SK-N-SH (cell line): ENCODE results near the gene ZNF207. TPM values are rescaled to one million over a fixed set of nuclear protein-coding genes. Genes with fewer than 3 reads are reported as not detected.
"Not testable (repeated sequence)": the region's sequence is repeated elsewhere in the genome, so short reads cannot be mapped to it uniquely, and the experiment has no call there.

Experiments used
- CTCF ChIA-PET: fragments of 300-600, 350-600 bp; formaldehyde crosslinking; extraction: SDS; loops from one replicate; lab custom pipeline; 2021; lab: Yijun Ruan, JAX
- POLR2A ChIA-PET: fragments of 350-600 bp; sonication (Branson Sonifier 250); formaldehyde crosslinking; extraction: SDS; loops from one replicate; lab custom pipeline; 2020; ENCODE audit warnings: antibody characterized with exemption, inconsistent platforms; lab: Yijun Ruan, JAX
- DNase-seq: peaks from one replicate; pipeline ENCODE4 v3.0.0; 2012
- H2AFZ ChIP-seq: fragments of 200-600 bp; sonication (generic); 2 replicates; pipeline ENCODE4 v1.8.1; 2016; ENCODE audit warnings: antibody characterized with exemption, mild to moderate bottlenecking, low read depth
- H3F3A ChIP-seq: fragments of 200-600 bp; sonication (generic); replicated peaks from 2 replicates; pipeline ENCODE3; 2016; ENCODE audit warnings: antibody characterized with exemption, mild to moderate bottlenecking; ENCODE audit not compliant: insufficient read depth
- H3K27ac ChIP-seq, 2 experiments: fragments of 200-500 bp in 1 of 2; fragments of 200-600 bp in 1 of 2; sonication (Bioruptor generic) in 1 of 2; sonication (generic), shearing (Covaris generic) in 1 of 2; 2 replicates each; pipeline versions ENCODE4 v1.5.1 to v1.6.1; 2014 to 2016; ENCODE audit warnings: low read depth in 2 of 2, inconsistent platforms in 1 of 2, low read length in 1 of 2, mild to moderate bottlenecking in 1 of 2, mixed read lengths in 1 of 2
- H3K27me3 ChIP-seq: fragments of 200-600 bp; sonication (generic), shearing (Covaris generic); 2 replicates; pipeline ENCODE4 v1.6.1; 2016; ENCODE audit warnings: mixed run types; ENCODE audit not compliant: insufficient read depth
- H3K36me3 ChIP-seq, 2 experiments: fragments of 200-500 bp in 1 of 2; fragments of 200-600 bp in 1 of 2; sonication (Bioruptor generic) in 1 of 2; sonication (generic) in 1 of 2; replicated peaks in 1 of 2; 2 replicates each; pipeline versions ENCODE3 to v1.5.1; 2014 to 2016; ENCODE audit warnings: low read length in 1 of 2, mild to moderate bottlenecking in 1 of 2; ENCODE audit not compliant: insufficient read depth in 2 of 2, control insufficient read depth in 1 of 2
- H3K4me1 ChIP-seq, 2 experiments: fragments of 200-500 bp in 1 of 2; fragments of 200-600 bp in 1 of 2; sonication (Bioruptor generic) in 1 of 2; sonication (generic), shearing (Covaris generic) in 1 of 2; 2 replicates each; pipeline versions ENCODE4 v1.5.1 to v1.6.1; 2014 to 2016; ENCODE audit warnings: low read depth in 1 of 2, low read length in 1 of 2, mixed run types in 1 of 2; ENCODE audit not compliant: insufficient read depth in 2 of 2, control insufficient read depth in 1 of 2
- H3K4me2 ChIP-seq: fragments of 200-600 bp; sonication (generic), shearing (Covaris generic); 2 replicates; pipeline ENCODE4 v1.6.1; 2017; ENCODE audit warnings: mixed run types
- H3K4me3 ChIP-seq, 2 experiments: fragments of 200-500 bp in 1 of 2; fragments of 200-600 bp in 1 of 2; sonication (Bioruptor generic) in 1 of 2; sonication (generic), shearing (Covaris generic) in 1 of 2; 2 replicates each; pipeline versions ENCODE4 v1.5.1 to v1.8.1; 2014 to 2016; ENCODE audit warnings: low read depth in 2 of 2, inconsistent platforms in 1 of 2, low read length in 1 of 2, mild to moderate bottlenecking in 1 of 2, mixed read lengths in 1 of 2, moderate library complexity in 1 of 2
- H3K79me2 ChIP-seq: fragments of 200-600 bp; sonication (generic); 2 replicates; pipeline ENCODE4 v1.8.1; 2017; ENCODE audit warnings: mild to moderate bottlenecking; ENCODE audit not compliant: insufficient read depth
- H3K9ac ChIP-seq: fragments of 200-600 bp; sonication (generic); 2 replicates; pipeline ENCODE4 v1.6.1; 2017; ENCODE audit warnings: mixed run types
- H3K9me2 ChIP-seq: fragments of 200-600 bp; sonication (generic); 2 replicates; pipeline ENCODE4 v1.6.1; 2017; ENCODE audit warnings: mixed run types
- H3K9me3 ChIP-seq: fragments of 200-600 bp; sonication (generic); 2 replicates; pipeline ENCODE4 v1.6.1; 2017; ENCODE audit warnings: mixed run types, mild to moderate bottlenecking, moderate library complexity
- H4K20me1 ChIP-seq: fragments of 200-600 bp; sonication (generic); 2 replicates; pipeline ENCODE4 v1.6.1; 2017; ENCODE audit warnings: mild to moderate bottlenecking, mixed run types; ENCODE audit not compliant: insufficient read depth
- CHD2 ChIP-seq: fragments of 150-350 bp; IDR thresholded peaks from 2 replicates; pipeline ENCODE4 v1.6.1; 2018; ENCODE audit warnings: low read length; ENCODE audit not compliant: partially characterized antibody
- FOSL2 ChIP-seq: IDR thresholded peaks from 2 replicates; pipeline ENCODE4 v1.4.0; 2012; ENCODE audit warnings: low read depth, mild to moderate bottlenecking, moderate library complexity, borderline replicate concordance
- FOXJ3 ChIP-seq: sonication (generic); formaldehyde crosslinking; IDR thresholded peaks from 2 replicates; pipeline ENCODE4 v1.5.1; 2020; ENCODE audit warnings: mild to moderate bottlenecking, missing genetic modification reagents
- GABPA ChIP-seq: IDR thresholded peaks from 2 replicates; pipeline ENCODE4 v1.4.0; 2012; ENCODE audit warnings: low read depth, mild to moderate bottlenecking
- MEF2A ChIP-seq: IDR thresholded peaks from 2 replicates; pipeline ENCODE4 v1.4.0; 2012; ENCODE audit warnings: low read depth, borderline replicate concordance
- NRF1 ChIP-seq: IDR thresholded peaks from 2 replicates; pipeline ENCODE4 v1.6.1; 2012; ENCODE audit warnings: low read depth, mild to moderate bottlenecking, low read length
- POLR2AphosphoS5 ChIP-seq: IDR thresholded peaks from 2 replicates; pipeline ENCODE4 v1.6.1; 2012; ENCODE audit warnings: low read depth, low read length
- RFX5 ChIP-seq: IDR thresholded peaks from 2 replicates; pipeline ENCODE4 v1.6.1; 2012; ENCODE audit warnings: mild to moderate bottlenecking, improper control_type of control experiment, low read length
- TAF1 ChIP-seq: IDR thresholded peaks from 2 replicates; pipeline ENCODE4 v1.6.1; 2012; ENCODE audit warnings: low read depth, mild to moderate bottlenecking, low read length, moderate library complexity, borderline replicate concordance
- TCF12 ChIP-seq: IDR thresholded peaks from 2 replicates; pipeline ENCODE4 v1.4.0; 2012
- TEAD4 ChIP-seq: IDR thresholded peaks from 2 replicates; pipeline ENCODE4 v1.4.0; 2012; ENCODE audit warnings: mild to moderate bottlenecking, borderline replicate concordance; ENCODE audit not compliant: insufficient read depth
- YY1 ChIP-seq: IDR thresholded peaks from 2 replicates; pipeline ENCODE4 v1.4.0; 2012; ENCODE audit warnings: low read depth, mild to moderate bottlenecking
- WGBS: methylation state at CpG from one replicate; pipeline ENCODE4 v1.1.6; 2017; ENCODE audit warnings: low lambda C conversion rate; 5-methylcytosine and 5-hydroxymethylcytosine counted together
- polyA plus RNA-seq, 3 experiments: library from polyadenylated mRNA; depleted of rRNA; stranded (reverse); fragments of >200 nt; gene quantifications; 2 replicates each; pipeline ENCODE4 v1.2.3, GENCODE V29; 2012
- TF ChIP-seq, protein P1 (sequence below): IDR thresholded peaks from 2 replicates; pipeline ENCODE4 v1.4.0; 2012; ENCODE audit warnings: low read depth
- TF ChIP-seq, protein P2 (sequence below): fragments of 200-600 bp; sonication (generic); IDR thresholded peaks from 2 replicates; pipeline ENCODE4 v1.6.1; 2017; ENCODE audit warnings: antibody characterized with exemption, mild to moderate bottlenecking, moderate library complexity
- TF ChIP-seq, protein P3 (sequence below): IDR thresholded peaks from 2 replicates; pipeline ENCODE4 v1.4.0; 2012; ENCODE audit warnings: low read depth, borderline replicate concordance
- TF ChIP-seq, protein P4 (sequence below): fragments of 150-350 bp; IDR thresholded peaks from 2 replicates; pipeline ENCODE4 v1.6.1; 2017; ENCODE audit warnings: antibody characterized with exemption, low read length, low read depth, borderline replicate concordance
- TF ChIP-seq, protein P5 (sequence below): fragments of 150-350 bp; IDR thresholded peaks from 2 replicates; pipeline ENCODE4 v1.6.1; 2016; ENCODE audit warnings: mild to moderate bottlenecking, low read depth, low read length

Gene ZNF207
- polyA plus RNA-seq, 1 of the 3 experiments (the other 2 are of a cell fraction), result 122 TPM

DNA sequence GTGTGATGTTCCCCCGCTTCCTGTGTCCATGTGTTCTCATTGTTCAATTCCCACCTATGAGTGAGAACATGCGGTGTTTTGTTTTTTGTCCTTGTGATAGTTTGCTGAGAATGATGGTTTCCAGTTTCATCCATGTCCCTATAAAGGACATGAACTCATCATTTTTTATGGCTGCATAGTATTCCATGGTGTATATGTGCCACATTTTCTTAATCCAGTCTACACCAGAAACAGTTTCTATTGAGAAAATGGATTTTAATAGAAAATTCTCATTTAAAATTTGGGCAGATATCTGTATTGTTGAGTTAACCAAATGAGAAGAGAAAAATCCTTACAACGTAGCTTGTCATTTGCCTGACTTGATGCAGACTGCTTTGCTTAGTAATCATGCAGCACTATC, 60.1 kb downstream of the ZNF207 start:
- H3K79me2 ChIP-seq, H3K9me2 ChIP-seq, H3K4me1 ChIP-seq, H3K36me3 ChIP-seq, H4K20me1 ChIP-seq, H3K4me3 ChIP-seq, H3K9ac ChIP-seq, POLR2A ChIA-PET, H2AFZ ChIP-seq, H3K27me3 ChIP-seq, H3K27ac ChIP-seq, H3F3A ChIP-seq, H3K9me3 ChIP-seq, DNase-seq, H3K4me2 ChIP-seq: not testable (repeated sequence)
- CTCF ChIA-PET, result interaction anchor here (1.0 kb wide), 1 partner anchor 34 kb away, joined by 4 read pairs; the partner anchor contains the start of gene PSMD11
- WGBS, result 95% methylated on average over 3 of the region's 3 CpGs

DNA sequence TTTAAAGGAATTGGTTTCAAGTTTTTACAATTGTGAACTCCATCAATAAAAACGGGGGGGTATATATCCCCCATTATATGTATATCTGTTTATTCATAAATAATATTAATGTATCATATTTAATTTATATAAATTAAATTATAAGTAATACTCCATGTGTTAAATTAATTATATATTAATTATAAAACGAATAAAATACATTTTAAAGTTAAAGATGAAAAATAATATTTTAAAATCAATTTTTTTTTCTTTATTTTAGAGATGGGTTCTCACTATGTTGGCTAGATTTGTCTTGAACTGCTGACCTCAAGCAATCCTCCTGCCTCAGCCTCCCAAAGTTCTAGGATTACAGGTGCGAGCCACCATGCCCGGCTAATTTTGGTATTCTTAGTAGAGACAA, 76.9 kb downstream of the ZNF207 start:
- no peak overlapping the region for H2AFZ ChIP-seq
- H3K9ac ChIP-seq, result no peak overlapping the region
- TF ChIP-seq POLR2AphosphoS5, result no peak
- no peak for TF ChIP-seq NRF1
- TF ChIP-seq, all 33 proteins: peak for 0
- no peaks in the 10 kb centered on the region for H3K4me1 ChIP-seq
- H3K4me2 ChIP-seq, result no peak overlapping the region
- H3K27me3 ChIP-seq, result no peaks in the 10 kb centered on the region
- no peaks in the 10 kb centered on the region for H4K20me1 ChIP-seq
- no peak overlapping the region for H3K27ac ChIP-seq
- POLR2A ChIA-PET, result no interaction called here
- H3K79me2 ChIP-seq, result no peaks in the 10 kb centered on the region
- H3K4me3 ChIP-seq, result no peak overlapping the region
- CTCF ChIA-PET, result no interaction called here
- H3K9me3 ChIP-seq, result no peaks in the 10 kb centered on the region
- no peaks in the 10 kb centered on the region for H3K9me2 ChIP-seq
- WGBS, result 49% methylated on average over 4 of the region's 4 CpGs
- DNase-seq, result no peak
- H3K36me3 ChIP-seq, result no peaks in the 10 kb centered on the region
- peaks cover 3% of the 10 kb centered on the region for H3F3A ChIP-seq

DNA sequence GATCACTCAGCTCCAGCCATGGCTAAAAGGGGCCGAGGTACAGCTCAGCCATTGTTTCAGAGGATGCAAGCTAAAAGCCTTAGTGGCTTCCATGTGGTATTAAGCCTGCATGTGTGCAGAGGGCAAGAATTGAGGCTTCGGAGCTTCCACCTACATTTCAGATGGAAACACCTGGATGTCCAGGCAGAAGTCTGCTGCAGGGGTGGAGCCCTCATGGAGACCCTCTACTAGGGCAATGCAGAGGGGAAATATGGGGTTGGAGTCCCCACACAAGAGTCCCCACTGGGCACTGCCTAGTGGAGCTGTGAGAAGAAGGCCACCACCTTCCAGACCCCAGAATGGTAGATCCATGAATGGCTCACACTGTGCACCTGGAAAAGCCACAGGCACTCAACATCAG, 79.6 kb downstream of the ZNF207 start:
- Histone ChIP-seq H3K9me2 (no peaks in the 10 kb centered on the region), H2AFZ (no peak overlapping the region), H3K79me2 (no peaks in the 10 kb centered on the region), H4K20me1 (no peaks in the 10 kb centered on the region), H3K36me3 (no peaks in the 10 kb centered on the region), H3K4me2 (no peak overlapping the region), H3F3A (no peaks in the 10 kb centered on the region), H3K27me3 (no peaks in the 10 kb centered on the region), H3K4me3 (no peak overlapping the region), H3K9ac (no peak overlapping the region), H3K27ac (no peak overlapping the region), H3K4me1 (no peaks in the 10 kb centered on the region), H3K9me3 (no peaks in the 10 kb centered on the region)
- ChIA-PET POLR2A (no interaction called here), CTCF (interaction anchor here (5.1 kb wide), 1 partner anchor 15 kb away, joined by 22 read pairs; the partner anchor contains the start of gene PSMD11)
- WGBS, result 29% methylated on average over 1 of the region's 2 CpGs
- DNase-seq, result no peak
- TF ChIP-seq MEF2A (no peak), FOXJ3 (CRISPR knock-in tag) (no peak), CHD2 (no peak), TEAD4 (no peak), TCF12 (no peak), POLR2AphosphoS5 (no peak), TAF1 (no peak), GABPA (no peak), RFX5 (no peak), FOSL2 (no peak), YY1 (no peak)
- TF ChIP-seq, protein P1, sequence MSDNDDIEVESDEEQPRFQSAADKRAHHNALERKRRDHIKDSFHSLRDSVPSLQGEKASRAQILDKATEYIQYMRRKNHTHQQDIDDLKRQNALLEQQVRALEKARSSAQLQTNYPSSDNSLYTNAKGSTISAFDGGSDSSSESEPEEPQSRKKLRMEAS, result no peak
- TF ChIP-seq, protein P2, sequence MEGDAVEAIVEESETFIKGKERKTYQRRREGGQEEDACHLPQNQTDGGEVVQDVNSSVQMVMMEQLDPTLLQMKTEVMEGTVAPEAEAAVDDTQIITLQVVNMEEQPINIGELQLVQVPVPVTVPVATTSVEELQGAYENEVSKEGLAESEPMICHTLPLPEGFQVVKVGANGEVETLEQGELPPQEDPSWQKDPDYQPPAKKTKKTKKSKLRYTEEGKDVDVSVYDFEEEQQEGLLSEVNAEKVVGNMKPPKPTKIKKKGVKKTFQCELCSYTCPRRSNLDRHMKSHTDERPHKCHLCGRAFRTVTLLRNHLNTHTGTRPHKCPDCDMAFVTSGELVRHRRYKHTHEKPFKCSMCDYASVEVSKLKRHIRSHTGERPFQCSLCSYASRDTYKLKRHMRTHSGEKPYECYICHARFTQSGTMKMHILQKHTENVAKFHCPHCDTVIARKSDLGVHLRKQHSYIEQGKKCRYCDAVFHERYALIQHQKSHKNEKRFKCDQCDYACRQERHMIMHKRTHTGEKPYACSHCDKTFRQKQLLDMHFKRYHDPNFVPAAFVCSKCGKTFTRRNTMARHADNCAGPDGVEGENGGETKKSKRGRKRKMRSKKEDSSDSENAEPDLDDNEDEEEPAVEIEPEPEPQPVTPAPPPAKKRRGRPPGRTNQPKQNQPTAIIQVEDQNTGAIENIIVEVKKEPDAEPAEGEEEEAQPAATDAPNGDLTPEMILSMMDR, result no peak
- TF ChIP-seq, protein P3, sequence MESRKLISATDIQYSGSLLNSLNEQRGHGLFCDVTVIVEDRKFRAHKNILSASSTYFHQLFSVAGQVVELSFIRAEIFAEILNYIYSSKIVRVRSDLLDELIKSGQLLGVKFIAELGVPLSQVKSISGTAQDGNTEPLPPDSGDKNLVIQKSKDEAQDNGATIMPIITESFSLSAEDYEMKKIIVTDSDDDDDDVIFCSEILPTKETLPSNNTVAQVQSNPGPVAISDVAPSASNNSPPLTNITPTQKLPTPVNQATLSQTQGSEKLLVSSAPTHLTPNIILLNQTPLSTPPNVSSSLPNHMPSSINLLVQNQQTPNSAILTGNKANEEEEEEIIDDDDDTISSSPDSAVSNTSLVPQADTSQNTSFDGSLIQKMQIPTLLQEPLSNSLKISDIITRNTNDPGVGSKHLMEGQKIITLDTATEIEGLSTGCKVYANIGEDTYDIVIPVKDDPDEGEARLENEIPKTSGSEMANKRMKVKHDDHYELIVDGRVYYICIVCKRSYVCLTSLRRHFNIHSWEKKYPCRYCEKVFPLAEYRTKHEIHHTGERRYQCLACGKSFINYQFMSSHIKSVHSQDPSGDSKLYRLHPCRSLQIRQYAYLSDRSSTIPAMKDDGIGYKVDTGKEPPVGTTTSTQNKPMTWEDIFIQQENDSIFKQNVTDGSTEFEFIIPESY, result no peak
- TF ChIP-seq, protein P4, sequence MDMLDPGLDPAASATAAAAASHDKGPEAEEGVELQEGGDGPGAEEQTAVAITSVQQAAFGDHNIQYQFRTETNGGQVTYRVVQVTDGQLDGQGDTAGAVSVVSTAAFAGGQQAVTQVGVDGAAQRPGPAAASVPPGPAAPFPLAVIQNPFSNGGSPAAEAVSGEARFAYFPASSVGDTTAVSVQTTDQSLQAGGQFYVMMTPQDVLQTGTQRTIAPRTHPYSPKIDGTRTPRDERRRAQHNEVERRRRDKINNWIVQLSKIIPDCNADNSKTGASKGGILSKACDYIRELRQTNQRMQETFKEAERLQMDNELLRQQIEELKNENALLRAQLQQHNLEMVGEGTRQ, result no peak
- TF ChIP-seq, protein P5, sequence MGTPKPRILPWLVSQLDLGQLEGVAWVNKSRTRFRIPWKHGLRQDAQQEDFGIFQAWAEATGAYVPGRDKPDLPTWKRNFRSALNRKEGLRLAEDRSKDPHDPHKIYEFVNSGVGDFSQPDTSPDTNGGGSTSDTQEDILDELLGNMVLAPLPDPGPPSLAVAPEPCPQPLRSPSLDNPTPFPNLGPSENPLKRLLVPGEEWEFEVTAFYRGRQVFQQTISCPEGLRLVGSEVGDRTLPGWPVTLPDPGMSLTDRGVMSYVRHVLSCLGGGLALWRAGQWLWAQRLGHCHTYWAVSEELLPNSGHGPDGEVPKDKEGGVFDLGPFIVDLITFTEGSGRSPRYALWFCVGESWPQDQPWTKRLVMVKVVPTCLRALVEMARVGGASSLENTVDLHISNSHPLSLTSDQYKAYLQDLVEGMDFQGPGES, result no peak
